B cell (primary cell): ENCODE data around the gene POLR3B. TPM values are rescaled to one million over a fixed set of nuclear protein-coding genes. Genes with fewer than 3 reads are reported as not detected.
A peak's percentile ranks its signal among the peaks of the same experiment; 100 is the strongest.

ENCODE experiments used
- ATAC-seq: fragments of 200-7000 bp; cut with Tn5 transposase; one replicate; pipeline ENCODE4 v1.10.0; 2021; ENCODE audit warnings: low read depth, mild to moderate bottlenecking, moderate number of reproducible peaks, moderate library complexity
- CTCF ChIA-PET: fragments of 350-600 bp; sonication (Branson Sonifier 250); formaldehyde crosslinking; loops from one replicate; lab custom pipeline; 2021; ENCODE audit warnings: antibody characterized with exemption, inconsistent platforms; lab: Charles Lee
- POLR2A ChIA-PET: fragments of 350-600 bp; sonication (Branson Sonifier 250); formaldehyde crosslinking; loops from one replicate; lab custom pipeline; 2021; ENCODE audit warnings: antibody characterized with exemption; lab: Charles Lee
- DNase-seq: peaks from one replicate; pipeline ENCODE4 v3.0.0; 2013
- H2AFZ ChIP-seq: 2 replicates; pipeline ENCODE4 v1.6.1; 2012; ENCODE audit warnings: mild to moderate bottlenecking, low read depth, low read length; ENCODE audit not compliant: insufficient read depth, poor library complexity, severe bottlenecking
- H3K27ac ChIP-seq, 2 donors: 1 replicate in 1 of 2; 2 replicates in 1 of 2; pipeline ENCODE4 v1.5.1; 2012 to 2013; ENCODE audit warnings: low read length in 2 of 2, mild to moderate bottlenecking in 2 of 2, moderate library complexity in 1 of 2
- H3K27me3 ChIP-seq, 4 experiments: fragments of 200-600 bp in 1 of 4; sonication (generic) in 1 of 4; replicated peaks in 1 of 4; 1 replicate in 2 of 4; 2 replicates in 2 of 4; pipeline versions ENCODE4 v1.6.1 to v1.7.0; 2013 to 2016; ENCODE audit warnings: low read length in 3 of 4, mild to moderate bottlenecking in 2 of 4, mixed read lengths in 1 of 4, moderate library complexity in 1 of 4; ENCODE audit not compliant: insufficient read depth in 4 of 4, control insufficient read depth in 3 of 4; ENCODE audit errors: control extremely low read depth in 1 of 4
- H3K36me3 ChIP-seq, 2 experiments: replicated peaks in 1 of 2; 1 replicate in 1 of 2; 2 replicates in 1 of 2; pipeline versions ENCODE4 v1.6.1 to v1.7.1; 2013; ENCODE audit warnings: low read length in 1 of 2; ENCODE audit not compliant: insufficient read depth in 2 of 2, control insufficient read depth in 1 of 2; ENCODE audit errors: control extremely low read depth in 1 of 2, extremely low read depth in 1 of 2
- H3K4me1 ChIP-seq, 2 donors: fragments of 200-600 bp in 1 of 2; sonication (generic) in 1 of 2; 1 replicate in 1 of 2; 2 replicates in 1 of 2; pipeline versions ENCODE4 v1.5.1 to v1.6.1; 2013 to 2017; ENCODE audit warnings: low read length in 2 of 2; ENCODE audit not compliant: control insufficient read depth in 2 of 2, insufficient read depth in 2 of 2
- H3K4me2 ChIP-seq: replicated peaks from 2 replicates; pipeline ENCODE3; 2012; ENCODE audit warnings: mild to moderate bottlenecking, low read depth, low read length; ENCODE audit not compliant: poor library complexity, severe bottlenecking
- H3K4me3 ChIP-seq, 5 experiments: fragments of 200-600 bp in 1 of 5; sonication (generic) in 1 of 5; 1 replicate in 3 of 5; 2 replicates in 2 of 5; pipeline versions ENCODE4 v1.5.1 to v1.7.0; 2011 to 2016; ENCODE audit warnings: low read length in 4 of 5, mild to moderate bottlenecking in 4 of 5, low read depth in 2 of 5, control low read depth in 1 of 5, moderate library complexity in 1 of 5; ENCODE audit not compliant: insufficient read depth in 1 of 5; ENCODE audit errors: control extremely low read depth in 1 of 5, extremely low read depth in 1 of 5
- H3K79me2 ChIP-seq: fragments of 200-600 bp; sonication (generic); one replicate; pipeline ENCODE4 v1.6.0; 2016; ENCODE audit warnings: low read length; ENCODE audit not compliant: control insufficient read depth, insufficient read depth
- H3K9ac ChIP-seq: fragments of 200-600 bp; sonication (generic); 2 replicates; pipeline ENCODE4 v1.6.1; 2017; ENCODE audit warnings: mild to moderate bottlenecking, low read length, moderate library complexity
- H3K9me3 ChIP-seq, 3 donors: one replicate each; pipeline versions ENCODE4 v1.6.1 to v1.7.1; 2013; ENCODE audit warnings: low read length in 2 of 3; ENCODE audit not compliant: control insufficient read depth in 2 of 3, insufficient read depth in 1 of 3; ENCODE audit errors: control extremely low read depth in 1 of 3
- H4K20me1 ChIP-seq: 2 replicates; pipeline ENCODE4 v1.6.0; 2012; ENCODE audit warnings: mild to moderate bottlenecking, low read length; ENCODE audit not compliant: insufficient read depth, control insufficient read depth, poor library complexity, severe bottlenecking
- H3K27ac Mint-ChIP-seq: one replicate; pipeline ENCODE4 v1.8.0; 2021; ENCODE audit warnings: mixed read lengths
- H3K27me3 Mint-ChIP-seq: one replicate; pipeline ENCODE4 v1.8.0; 2021; ENCODE audit warnings: mixed read lengths
- H3K4me1 Mint-ChIP-seq: one replicate; pipeline ENCODE4 v1.8.0; 2021; ENCODE audit warnings: mixed read lengths
- H3K4me3 Mint-ChIP-seq: one replicate; pipeline ENCODE4 v1.8.0; 2021; ENCODE audit warnings: mixed read lengths
- H3K9me3 Mint-ChIP-seq: one replicate; pipeline ENCODE4 v1.8.0; 2022; ENCODE audit warnings: mixed read lengths; ENCODE audit not compliant: insufficient read depth
- EZH2 ChIP-seq: IDR thresholded peaks from 2 replicates; pipeline ENCODE4 v1.6.1; 2012; ENCODE audit warnings: borderline replicate concordance, low read depth, mild to moderate bottlenecking, moderate library complexity, low read length; ENCODE audit not compliant: insufficient read depth, poor library complexity, severe bottlenecking
- WGBS: methylation state at CpG from one replicate; pipeline ENCODE4 v1.1.5; 2013; ENCODE audit warnings: missing lambda C conversion rate; ENCODE audit not compliant: insufficient coverage; 5-methylcytosine and 5-hydroxymethylcytosine counted together
- intact Hi-C: fragments of 100-400 bp; cut with micrococcal nuclease; formaldehyde crosslinking; loops from one replicate; pipeline ENCODE4 v1.10.0; 2022
- polyA plus RNA-seq: library from polyadenylated mRNA; depleted of rRNA; stranded (reverse); fragments of >200 nt; gene quantifications from 2 replicates; pipeline ENCODE4 v1.2.3, GENCODE V29; 2012
- total RNA-seq, 2 donors: library from RNA; stranded (reverse); fragments of 120-200 nt in 1 of 2; gene quantifications; 1 replicate in 1 of 2; 2 replicates in 1 of 2; pipeline versions ENCODE4 v1.2.3 to v1.2.4, GENCODE V29; 2013 to 2022
- TF ChIP-seq, protein P1 (sequence below): fragments of 200-600 bp; IDR thresholded peaks from one replicate; pipeline ENCODE4 v1.8.0; 2022; ENCODE audit warnings: antibody characterized with exemption, mild to moderate bottlenecking

POLR3B gene
- total and polyA plus RNA-seq, 2 donors (not counting 1 experiment from before 2014, with no cell fraction given) = 1.3 to 9.7 TPM

DNA sequence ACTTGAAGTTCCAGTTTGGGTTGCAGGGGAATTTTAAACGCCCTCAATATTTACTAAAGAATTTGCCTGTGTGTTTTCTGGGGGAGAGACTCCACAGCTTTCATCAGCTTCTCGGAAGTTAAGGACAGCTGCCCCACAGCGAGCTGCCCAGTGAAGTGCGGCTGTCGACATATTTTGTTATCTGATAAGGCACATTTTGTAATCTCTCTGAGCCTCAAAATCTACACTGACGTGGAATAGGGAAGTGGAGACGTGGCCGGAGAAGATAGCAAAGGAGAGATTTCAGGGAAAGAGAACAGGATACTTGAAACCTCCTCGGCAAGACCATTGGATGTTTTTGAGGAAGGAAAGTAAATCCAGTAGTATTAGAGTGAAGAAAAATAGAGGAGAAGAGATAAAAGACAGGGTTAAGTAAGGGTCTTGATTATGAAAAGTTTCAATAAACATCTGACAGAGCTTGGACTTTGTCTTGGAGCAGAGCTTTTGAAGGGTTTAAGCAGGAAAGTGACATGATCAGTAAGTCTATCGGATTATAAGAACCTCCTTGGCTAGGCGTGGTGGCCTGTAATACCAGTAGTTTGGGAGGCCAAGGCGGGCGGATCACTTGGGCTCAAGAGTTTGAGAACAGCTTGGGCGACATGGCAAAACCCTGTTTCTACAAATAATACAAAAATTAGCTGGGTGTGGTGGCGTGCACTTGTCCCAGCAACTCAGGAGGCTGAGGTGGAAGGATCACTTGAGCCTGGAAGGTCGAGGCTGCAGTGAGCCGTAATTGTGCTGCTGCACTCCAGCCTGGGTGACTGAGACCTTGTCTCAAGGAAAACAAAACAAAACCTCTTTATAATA is 1.1 kb downstream of the POLR3B start:
- H3K27ac Mint-ChIP-seq = peak overlapping the region; percentile 97
- Histone ChIP-seq H4K20me1 (no peaks in the 10 kb centered on the region), H3K36me3 (no peaks in the 10 kb centered on the region), H2AFZ (peak overlapping the region; percentile 94), H3K4me2 (peak overlapping the region; percentile 85), H3K4me3 (peak overlapping the region; percentile 59 to 93 (median 85)), H3K9me3 (no peaks in the 10 kb centered on the region), H3K27me3 (no peaks in the 10 kb centered on the region), H3K4me1 (peaks cover 11 to 12% of the 10 kb centered on the region in 2 donors), H3K79me2 (peaks cover 23% of the 10 kb centered on the region), H3K9ac (peak overlapping the region; percentile 84), H3K27ac (peak overlapping the region; percentile 67 to 80)
- ATAC-seq (no peak), DNase-seq (peak; percentile 10)
- peaks cover 16% of the 10 kb centered on the region for H3K4me1 Mint-ChIP-seq
- peak overlapping the region; percentile 98 for H3K4me3 Mint-ChIP-seq
- no peaks in the 10 kb centered on the region for H3K9me3 Mint-ChIP-seq
- TF ChIP-seq EZH2 = no peak
- TF ChIP-seq, protein P1, sequence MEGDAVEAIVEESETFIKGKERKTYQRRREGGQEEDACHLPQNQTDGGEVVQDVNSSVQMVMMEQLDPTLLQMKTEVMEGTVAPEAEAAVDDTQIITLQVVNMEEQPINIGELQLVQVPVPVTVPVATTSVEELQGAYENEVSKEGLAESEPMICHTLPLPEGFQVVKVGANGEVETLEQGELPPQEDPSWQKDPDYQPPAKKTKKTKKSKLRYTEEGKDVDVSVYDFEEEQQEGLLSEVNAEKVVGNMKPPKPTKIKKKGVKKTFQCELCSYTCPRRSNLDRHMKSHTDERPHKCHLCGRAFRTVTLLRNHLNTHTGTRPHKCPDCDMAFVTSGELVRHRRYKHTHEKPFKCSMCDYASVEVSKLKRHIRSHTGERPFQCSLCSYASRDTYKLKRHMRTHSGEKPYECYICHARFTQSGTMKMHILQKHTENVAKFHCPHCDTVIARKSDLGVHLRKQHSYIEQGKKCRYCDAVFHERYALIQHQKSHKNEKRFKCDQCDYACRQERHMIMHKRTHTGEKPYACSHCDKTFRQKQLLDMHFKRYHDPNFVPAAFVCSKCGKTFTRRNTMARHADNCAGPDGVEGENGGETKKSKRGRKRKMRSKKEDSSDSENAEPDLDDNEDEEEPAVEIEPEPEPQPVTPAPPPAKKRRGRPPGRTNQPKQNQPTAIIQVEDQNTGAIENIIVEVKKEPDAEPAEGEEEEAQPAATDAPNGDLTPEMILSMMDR = no peak
- intact Hi-C loops = loop anchor here (1.0 to 10.0 kb wide), 2 partner anchors 598 to 1124 kb away; partner anchors contain the start of gene APPL2
- ChIA-PET POLR2A (interaction anchor here (1.6 to 2.6 kb wide), 2 partner anchors 56 to 628 kb away, joined by 4 to 20 read pairs; partner anchors contain the start of genes MTERF2 and TCP11L2), CTCF (interaction anchor here (0.6 to 5.3 kb wide), 16 partner anchors 20 to 1249 kb away, joined by 3 to 39 read pairs (median 6); partner anchors contain the start of gene TMEM263)
- H3K27me3 Mint-ChIP-seq = no peaks in the 10 kb centered on the region
- WGBS = 20% methylated on average over 5 of the region's 17 CpGs
